GM19468 (cell line): ENCODE data around the gene HORMAD2.
"Not testable (repeated sequence)": the region's sequence is repeated elsewhere in the genome, so short reads cannot be mapped to it uniquely, and the experiment has no call there.

Experiments used
- ATAC-seq: cut with Tn5 transposase; IDR thresholded peaks from one replicate; pipeline ENCODE4 v1.9.1; 2021; ENCODE audit warnings: mild to moderate bottlenecking, moderate library complexity, moderate number of reproducible peaks; ENCODE audit not compliant: unreplicated experiment; ENCODE audit errors: extremely low read depth

HORMAD2 gene

GRCh38 chr22:30054764-30055069 is 25.5 kb upstream of the HORMAD2 start:
- no peak for ATAC-seq

GRCh38 chr22:30056015-30056414 is 24.2 kb upstream of the HORMAD2 start:
- ATAC-seq: no peak

- no peak for ATAC-seq
Measured at GRCh38 chr22:30057375-30057774, 22.9 kb upstream of the HORMAD2 start.

GRCh38 chr22:30059346-30060020 is 20.8 kb upstream of the HORMAD2 start:
- ATAC-seq: not testable (repeated sequence)

- not testable (repeated sequence) for ATAC-seq
Measured at GRCh38 chr22:30061094-30061493, 19.2 kb upstream of the HORMAD2 start.

GRCh38 chr22:30062259-30062658 is 18.0 kb upstream of the HORMAD2 start:
- no peak for ATAC-seq

GRCh38 chr22:30062950-30063349 is 17.3 kb upstream of the HORMAD2 start:
- ATAC-seq: no peak

- ATAC-seq: no peak
Measured at GRCh38 chr22:30064172-30064571, 16.1 kb upstream of the HORMAD2 start.

GRCh38 chr22:30073743-30074142 is 6.5 kb upstream of the HORMAD2 start:
- ATAC-seq: no peak

- no peak for ATAC-seq
Measured at GRCh38 chr22:30074147-30074546, 6.1 kb upstream of the HORMAD2 start.

- no peak for ATAC-seq
Measured at GRCh38 chr22:30074994-30075393, 5.3 kb upstream of the HORMAD2 start.

- ATAC-seq: no peak
Measured at GRCh38 chr22:30077279-30077880, 2.9 kb upstream of the HORMAD2 start.

GRCh38 chr22:30078320-30079311 is 1.6 kb upstream of the HORMAD2 start:
- no peak for ATAC-seq

- ATAC-seq: no peak
Measured at GRCh38 chr22:30080805-30081204, 541 bp downstream of the HORMAD2 start.

- ATAC-seq: no peak
Measured at GRCh38 chr22:30086496-30086895, 6.2 kb downstream of the HORMAD2 start.

- not testable (repeated sequence) for ATAC-seq
Measured at GRCh38 chr22:30087037-30087436, 6.8 kb downstream of the HORMAD2 start.

- ATAC-seq: no peak
Measured at GRCh38 chr22:30087611-30088010, 7.3 kb downstream of the HORMAD2 start.

GRCh38 chr22:30088468-30088867 is 8.2 kb downstream of the HORMAD2 start:
- no peak for ATAC-seq

- ATAC-seq: no peak
Measured at GRCh38 chr22:30089655-30089974, 9.4 kb downstream of the HORMAD2 start.

- no peak for ATAC-seq
Measured at GRCh38 chr22:30092686-30093085, 12.4 kb downstream of the HORMAD2 start.

- ATAC-seq: no peak
Measured at GRCh38 chr22:30094804-30095203, 14.5 kb downstream of the HORMAD2 start.
